GM23338 (cell line): ENCODE measurements around the gene TUBD1.

Source experiments
- CREB1 ChIP-seq: fragments of 250-450 bp; sonication (Bioruptor Pico); IDR thresholded peaks from 2 replicates; pipeline ENCODE4 v1.5.0; 2020; ENCODE audit warnings: low read depth, mild to moderate bottlenecking, moderate library complexity
- CTCF ChIP-seq, 2 experiments: fragments of 200-600 bp in 1 of 2; sonication (generic) in 1 of 2; conservative IDR thresholded peaks; 2 replicates each; pipeline versions ENCODE4 v1.5.1 to v1.6.1; 2016 to 2017; ENCODE audit warnings: antibody characterized with exemption in 2 of 2, low read depth in 2 of 2, mild to moderate bottlenecking in 2 of 2, moderate library complexity in 1 of 2
- EZH2phosphoT487 ChIP-seq: fragments of 200-600 bp; sonication (generic); IDR thresholded peaks from one replicate; pipeline ENCODE4 v1.8.1; 2018; ENCODE audit warnings: antibody characterized with exemption; ENCODE audit not compliant: unreplicated experiment
- POLR2AphosphoS5 ChIP-seq: IDR thresholded peaks from 2 replicates; pipeline ENCODE4 v1.6.1; 2016; ENCODE audit warnings: antibody characterized with exemption, low read depth
- STAT1 ChIP-seq: IDR thresholded peaks from one replicate; pipeline ENCODE4 v1.6.1; 2016; ENCODE audit warnings: antibody characterized with exemption; ENCODE audit not compliant: unreplicated experiment
- ZNF331 ChIP-seq: fragments of 250-450 bp; sonication (Bioruptor Pico); IDR thresholded peaks from 2 replicates; pipeline ENCODE4 v1.5.0; 2020; ENCODE audit warnings: low read depth, mild to moderate bottlenecking, moderate library complexity
- TF ChIP-seq, protein P1 (sequence below): IDR thresholded peaks from 2 replicates; pipeline ENCODE4 v1.6.1; 2016; ENCODE audit warnings: antibody characterized with exemption

- no peak for TF ChIP-seq CREB1 (CRISPR knock-in tag)
- TF ChIP-seq EZH2phosphoT487: no peak
- no peak for TF ChIP-seq CTCF (conservative IDR thresholded peaks at IDR 0.05; ENCODE audit: low read depth in 2 of 2)
- TF ChIP-seq ZNF331: no peak
- TF ChIP-seq, protein P1, sequence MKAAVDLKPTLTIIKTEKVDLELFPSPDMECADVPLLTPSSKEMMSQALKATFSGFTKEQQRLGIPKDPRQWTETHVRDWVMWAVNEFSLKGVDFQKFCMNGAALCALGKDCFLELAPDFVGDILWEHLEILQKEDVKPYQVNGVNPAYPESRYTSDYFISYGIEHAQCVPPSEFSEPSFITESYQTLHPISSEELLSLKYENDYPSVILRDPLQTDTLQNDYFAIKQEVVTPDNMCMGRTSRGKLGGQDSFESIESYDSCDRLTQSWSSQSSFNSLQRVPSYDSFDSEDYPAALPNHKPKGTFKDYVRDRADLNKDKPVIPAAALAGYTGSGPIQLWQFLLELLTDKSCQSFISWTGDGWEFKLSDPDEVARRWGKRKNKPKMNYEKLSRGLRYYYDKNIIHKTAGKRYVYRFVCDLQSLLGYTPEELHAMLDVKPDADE: no peak
- no peak for TF ChIP-seq STAT1
- TF ChIP-seq POLR2AphosphoS5: no peak
Observed at GRCh38 chr17:59888145-59888750, 4.5 kb downstream of the TUBD1 start.
